MM.1S (cell line): ENCODE measurements around the gene CNKSR3.

ENCODE experiments used
- DNase-seq: peaks from one replicate; pipeline ENCODE4 v3.0.0-alpha.2; 2015
- H2AFZ ChIP-seq: fragments of 300-600 bp; sonication (generic); 2 replicates; pipeline ENCODE4 v1.6.0; 2016; ENCODE audit warnings: antibody characterized with exemption, low read length
- H3F3A ChIP-seq: fragments of 300-600 bp; sonication (generic); 2 replicates; pipeline ENCODE4 v1.6.1; 2016; ENCODE audit warnings: mild to moderate bottlenecking, antibody characterized with exemption, low read length, moderate library complexity, mixed read lengths; ENCODE audit not compliant: insufficient read depth
- H3K27ac ChIP-seq: fragments of 300-600 bp; sonication (generic); 2 replicates; pipeline ENCODE4 v1.5.1; 2016; ENCODE audit warnings: mild to moderate bottlenecking, low read length
- H3K27me3 ChIP-seq: fragments of 300-600 bp; sonication (generic); replicated peaks from 2 replicates; pipeline ENCODE4 v1.6.0; 2016; ENCODE audit warnings: low read length; ENCODE audit not compliant: insufficient read depth
- H3K36me3 ChIP-seq: fragments of 300-600 bp; sonication (generic); replicated peaks from 2 replicates; pipeline ENCODE4 v1.6.1; 2016; ENCODE audit warnings: mild to moderate bottlenecking, low read length, mixed read lengths; ENCODE audit not compliant: insufficient read depth
- H3K4me1 ChIP-seq: fragments of 300-600 bp; sonication (generic); 2 replicates; pipeline ENCODE4 v1.6.1; 2016; ENCODE audit warnings: low read length, mixed read lengths
- H3K4me2 ChIP-seq: fragments of 300-600 bp; sonication (generic); 2 replicates; pipeline ENCODE4 v1.6.0; 2016; ENCODE audit warnings: low read depth, low read length
- H3K4me3 ChIP-seq: fragments of 300-600 bp; sonication (generic); 2 replicates; pipeline ENCODE4 v1.5.1; 2016; ENCODE audit warnings: low read length, mixed read lengths
- H3K79me2 ChIP-seq: fragments of 300-600 bp; sonication (generic); 2 replicates; pipeline ENCODE4 v1.6.1; 2016; ENCODE audit warnings: mixed run types, low read length, mixed read lengths
- H3K9ac ChIP-seq: fragments of 300-600 bp; sonication (generic); 2 replicates; pipeline ENCODE4 v1.6.1; 2016; ENCODE audit warnings: low read length, mixed read lengths
- H3K9me2 ChIP-seq: fragments of 300-600 bp; sonication (generic); replicated peaks from 2 replicates; pipeline ENCODE4 v1.6.1; 2016; ENCODE audit warnings: mild to moderate bottlenecking, low read length, mixed read lengths; ENCODE audit not compliant: insufficient read depth
- H3K9me3 ChIP-seq: fragments of 300-600 bp; sonication (generic); replicated peaks from 2 replicates; pipeline ENCODE4 v1.6.1; 2016; ENCODE audit warnings: mild to moderate bottlenecking, low read length, mixed read lengths; ENCODE audit not compliant: insufficient read depth
- H4K20me1 ChIP-seq: fragments of 300-600 bp; sonication (generic); 2 replicates; pipeline ENCODE4 v1.6.1; 2016; ENCODE audit warnings: mild to moderate bottlenecking, low read length, moderate library complexity, mixed read lengths; ENCODE audit not compliant: insufficient read depth
- EZH2 ChIP-seq: fragments of 300-600 bp; sonication (generic); optimal IDR thresholded peaks from 2 replicates; pipeline ENCODE3; 2017; ENCODE audit warnings: low read depth, mild to moderate bottlenecking, antibody characterized with exemption, low read length, mixed read lengths
- EZH2phosphoT487 ChIP-seq: fragments of 300-600 bp; sonication (generic); IDR thresholded peaks from 2 replicates; pipeline ENCODE4 v1.6.1; 2018; ENCODE audit warnings: antibody characterized with exemption, low read length
- TF ChIP-seq, protein P1 (sequence below): fragments of 300-600 bp; sonication (generic); IDR thresholded peaks from 2 replicates; pipeline ENCODE4 v1.5.1; 2016; ENCODE audit warnings: antibody characterized with exemption, low read length, mixed read lengths

CNKSR3 gene

DNA sequence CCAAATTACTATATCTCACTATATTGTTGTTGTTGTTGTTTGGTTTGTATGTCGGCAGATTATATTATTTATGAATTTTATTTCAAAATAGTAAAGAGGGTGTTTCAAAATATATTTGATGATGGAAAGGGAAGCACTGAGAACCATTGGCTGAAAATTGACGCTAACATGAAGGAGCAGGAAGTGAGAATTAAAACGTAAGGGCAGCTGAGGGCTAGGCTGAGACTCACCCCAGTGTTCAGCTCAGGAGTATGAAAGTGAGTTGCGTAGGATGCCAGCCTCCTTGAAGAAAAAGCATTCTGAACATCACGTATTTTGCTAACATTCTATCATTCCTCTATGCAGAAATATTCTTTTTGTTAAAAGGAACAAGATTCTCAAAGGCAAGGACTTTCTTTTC lies 143.1 kb downstream of the CNKSR3 start:
- no peaks in the 10 kb centered on the region for H3K36me3 ChIP-seq
- no peak overlapping the region for H3K4me3 ChIP-seq
- DNase-seq: no peak
- no peaks in the 10 kb centered on the region for H3K4me1 ChIP-seq
- TF ChIP-seq, protein P1, sequence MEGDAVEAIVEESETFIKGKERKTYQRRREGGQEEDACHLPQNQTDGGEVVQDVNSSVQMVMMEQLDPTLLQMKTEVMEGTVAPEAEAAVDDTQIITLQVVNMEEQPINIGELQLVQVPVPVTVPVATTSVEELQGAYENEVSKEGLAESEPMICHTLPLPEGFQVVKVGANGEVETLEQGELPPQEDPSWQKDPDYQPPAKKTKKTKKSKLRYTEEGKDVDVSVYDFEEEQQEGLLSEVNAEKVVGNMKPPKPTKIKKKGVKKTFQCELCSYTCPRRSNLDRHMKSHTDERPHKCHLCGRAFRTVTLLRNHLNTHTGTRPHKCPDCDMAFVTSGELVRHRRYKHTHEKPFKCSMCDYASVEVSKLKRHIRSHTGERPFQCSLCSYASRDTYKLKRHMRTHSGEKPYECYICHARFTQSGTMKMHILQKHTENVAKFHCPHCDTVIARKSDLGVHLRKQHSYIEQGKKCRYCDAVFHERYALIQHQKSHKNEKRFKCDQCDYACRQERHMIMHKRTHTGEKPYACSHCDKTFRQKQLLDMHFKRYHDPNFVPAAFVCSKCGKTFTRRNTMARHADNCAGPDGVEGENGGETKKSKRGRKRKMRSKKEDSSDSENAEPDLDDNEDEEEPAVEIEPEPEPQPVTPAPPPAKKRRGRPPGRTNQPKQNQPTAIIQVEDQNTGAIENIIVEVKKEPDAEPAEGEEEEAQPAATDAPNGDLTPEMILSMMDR: no peak
- no peak for TF ChIP-seq EZH2
- TF ChIP-seq EZH2phosphoT487: no peak
- no peaks in the 10 kb centered on the region for H3K27me3 ChIP-seq
- no peak overlapping the region for H2AFZ ChIP-seq
- no peaks in the 10 kb centered on the region for H3K9me3 ChIP-seq
- H4K20me1 ChIP-seq: no peaks in the 10 kb centered on the region
- H3K9me2 ChIP-seq: no peaks in the 10 kb centered on the region
- H3K4me2 ChIP-seq: no peak overlapping the region
- no peak overlapping the region for H3K9ac ChIP-seq
- no peaks in the 10 kb centered on the region for H3F3A ChIP-seq
- no peak overlapping the region for H3K27ac ChIP-seq
- no peaks in the 10 kb centered on the region for H3K79me2 ChIP-seq

DNA sequence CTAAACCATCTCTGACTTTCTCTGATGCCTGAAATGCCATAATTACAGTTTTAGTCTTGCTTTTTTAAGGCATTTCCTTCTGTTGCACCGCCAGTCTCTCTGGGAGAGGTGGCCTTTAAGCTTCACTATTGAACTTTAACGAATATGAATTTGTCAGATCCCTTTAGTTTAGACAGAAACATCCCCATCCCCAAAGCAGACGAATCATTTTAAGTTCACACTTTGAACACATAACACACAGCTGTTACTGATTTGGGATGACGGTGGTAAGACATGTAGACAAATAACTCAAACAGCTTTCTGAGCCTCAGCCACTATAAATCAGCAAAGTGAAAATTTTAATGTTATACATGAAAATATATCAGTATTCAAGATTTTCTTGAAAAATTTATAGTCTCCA lies 146.7 kb downstream of the CNKSR3 start:
- Histone ChIP-seq H3F3A (no peaks in the 10 kb centered on the region), H3K9me2 (no peaks in the 10 kb centered on the region), H4K20me1 (no peaks in the 10 kb centered on the region), H2AFZ (no peak overlapping the region), H3K4me1 (no peaks in the 10 kb centered on the region), H3K9ac (no peak overlapping the region), H3K27ac (no peak overlapping the region), H3K27me3 (no peaks in the 10 kb centered on the region), H3K4me2 (no peak overlapping the region), H3K79me2 (no peaks in the 10 kb centered on the region), H3K9me3 (no peaks in the 10 kb centered on the region), H3K4me3 (no peak overlapping the region), H3K36me3 (no peaks in the 10 kb centered on the region)
- no peak for DNase-seq
- TF ChIP-seq EZH2 (no peak), EZH2phosphoT487 (no peak)
- TF ChIP-seq, protein P1: no peak

DNA sequence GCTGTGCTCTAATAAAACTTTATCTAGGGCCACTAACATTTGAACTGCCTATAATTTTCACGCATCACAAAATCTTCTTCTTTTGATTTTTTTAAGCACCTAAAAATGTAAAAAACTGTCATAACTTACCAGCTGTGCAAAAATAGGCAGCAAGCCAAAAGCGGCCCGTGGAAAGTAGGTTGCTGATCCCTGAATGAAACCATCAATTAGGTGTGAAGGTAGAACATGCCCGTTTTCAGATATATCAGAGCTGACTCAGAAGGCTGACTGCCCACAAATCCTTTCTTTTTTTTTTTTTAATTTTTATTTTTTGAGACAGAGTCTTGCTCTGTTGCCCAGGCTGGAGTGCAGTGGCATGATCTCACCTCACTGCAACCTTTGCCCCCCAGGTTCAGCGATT lies 149.0 kb downstream of the CNKSR3 start:
- no peak overlapping the region for H3K4me3 ChIP-seq
- H3K27me3 ChIP-seq: no peaks in the 10 kb centered on the region
- H3K9me3 ChIP-seq: no peaks in the 10 kb centered on the region
- H3K4me1 ChIP-seq: no peaks in the 10 kb centered on the region
- no peaks in the 10 kb centered on the region for H4K20me1 ChIP-seq
- no peak overlapping the region for H3K9ac ChIP-seq
- no peak overlapping the region for H3K27ac ChIP-seq
- DNase-seq: no peak
- H3K9me2 ChIP-seq: no peaks in the 10 kb centered on the region
- H3K36me3 ChIP-seq: no peaks in the 10 kb centered on the region
- no peaks in the 10 kb centered on the region for H3F3A ChIP-seq
- H3K79me2 ChIP-seq: no peaks in the 10 kb centered on the region
- no peak overlapping the region for H3K4me2 ChIP-seq
- H2AFZ ChIP-seq: no peak overlapping the region
- TF ChIP-seq, protein P1: no peak
- no peak for TF ChIP-seq EZH2phosphoT487
- no peak for TF ChIP-seq EZH2
